ENCODE results near the gene MYH4.

Gene MYH4

GRCh38 chr17:10516638-10517037, 47.3 kb upstream of the MYH4 start:
- TF ChIP-seq ZNF10 (tag by site-specific recombination; IDR thresholded peaks at IDR 0.05), result no peak
- TF ChIP-seq, protein P1, sequence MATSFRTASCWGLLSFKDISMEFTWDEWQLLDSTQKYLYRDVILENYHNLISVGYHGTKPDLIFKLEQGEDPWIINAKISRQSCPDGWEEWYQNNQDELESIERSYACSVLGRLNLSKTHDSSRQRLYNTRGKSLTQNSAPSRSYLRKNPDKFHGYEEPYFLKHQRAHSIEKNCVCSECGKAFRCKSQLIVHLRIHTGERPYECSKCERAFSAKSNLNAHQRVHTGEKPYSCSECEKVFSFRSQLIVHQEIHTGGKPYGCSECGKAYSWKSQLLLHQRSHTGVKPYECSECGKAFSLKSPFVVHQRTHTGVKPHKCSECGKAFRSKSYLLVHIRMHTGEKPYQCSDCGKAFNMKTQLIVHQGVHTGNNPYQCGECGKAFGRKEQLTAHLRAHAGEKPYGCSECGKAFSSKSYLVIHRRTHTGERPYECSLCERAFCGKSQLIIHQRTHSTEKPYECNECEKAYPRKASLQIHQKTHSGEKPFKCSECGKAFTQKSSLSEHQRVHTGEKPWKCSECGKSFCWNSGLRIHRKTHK (tag by site-specific recombination; IDR thresholded peaks at IDR 0.05), result no peak
- TF ChIP-seq ZBTB48 (tag by site-specific recombination; IDR thresholded peaks at IDR 0.05), result no peak
- TF ChIP-seq, protein P2, sequence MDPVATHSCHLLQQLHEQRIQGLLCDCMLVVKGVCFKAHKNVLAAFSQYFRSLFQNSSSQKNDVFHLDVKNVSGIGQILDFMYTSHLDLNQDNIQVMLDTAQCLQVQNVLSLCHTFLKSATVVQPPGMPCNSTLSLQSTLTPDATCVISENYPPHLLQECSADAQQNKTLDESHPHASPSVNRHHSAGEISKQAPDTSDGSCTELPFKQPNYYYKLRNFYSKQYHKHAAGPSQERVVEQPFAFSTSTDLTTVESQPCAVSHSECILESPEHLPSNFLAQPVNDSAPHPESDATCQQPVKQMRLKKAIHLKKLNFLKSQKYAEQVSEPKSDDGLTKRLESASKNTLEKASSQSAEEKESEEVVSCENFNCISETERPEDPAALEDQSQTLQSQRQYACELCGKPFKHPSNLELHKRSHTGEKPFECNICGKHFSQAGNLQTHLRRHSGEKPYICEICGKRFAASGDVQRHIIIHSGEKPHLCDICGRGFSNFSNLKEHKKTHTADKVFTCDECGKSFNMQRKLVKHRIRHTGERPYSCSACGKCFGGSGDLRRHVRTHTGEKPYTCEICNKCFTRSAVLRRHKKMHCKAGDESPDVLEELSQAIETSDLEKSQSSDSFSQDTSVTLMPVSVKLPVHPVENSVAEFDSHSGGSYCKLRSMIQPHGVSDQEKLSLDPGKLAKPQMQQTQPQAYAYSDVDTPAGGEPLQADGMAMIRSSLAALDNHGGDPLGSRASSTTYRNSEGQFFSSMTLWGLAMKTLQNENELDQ (tag by site-specific recombination; IDR thresholded peaks at IDR 0.05; ENCODE audit: low read depth), result no peak
- ChIA-PET CTCF (interaction anchor here (0.6 kb wide), 1 partner anchor 30 kb away, joined by 3 read pairs; no protein-coding TSS in a partner anchor), POLR2A (no interaction called here)
- no peaks in the 10 kb centered on the region for H3K36me3 ChIP-seq (ENCODE audit: control insufficient read depth in 2 of 2, insufficient read depth in 1 of 2, low read length in 2 of 2)
- no peak overlapping the region for H3K27ac ChIP-seq (ENCODE audit: extremely low read depth, low read depth, low read length)
- H3K9me3 ChIP-seq (ENCODE audit: control insufficient read depth, insufficient read depth, low read depth, low read length), result no peaks in the 10 kb centered on the region
- H3K4me1 ChIP-seq (ENCODE audit: control insufficient read depth, insufficient read depth, low read length), result no peaks in the 10 kb centered on the region
- H3K4me3 ChIP-seq (ENCODE audit: low read depth, low read length), result no peak overlapping the region

DNA sequence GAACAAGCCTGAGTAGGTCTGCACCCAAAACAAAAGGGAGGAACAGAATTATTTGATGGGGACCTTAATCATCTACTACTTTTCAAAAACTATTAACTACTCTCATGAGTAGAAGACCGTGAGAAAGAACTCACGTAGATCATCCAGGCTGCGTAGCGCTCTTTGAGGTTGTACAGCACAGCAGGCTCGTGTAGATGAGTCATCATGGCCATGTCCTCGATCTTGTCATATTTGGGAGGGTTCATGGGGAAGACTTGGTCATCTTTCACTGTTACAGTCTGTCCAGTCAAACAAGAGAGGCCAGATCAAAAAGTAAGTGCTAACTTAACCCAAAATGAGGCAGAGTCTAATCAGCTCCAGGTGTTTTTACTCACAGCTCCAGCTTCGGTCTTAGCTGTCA, 46.7 kb upstream of the MYH4 start:
- H3K36me3 ChIP-seq (ENCODE audit: control insufficient read depth in 2 of 2, insufficient read depth in 1 of 2, low read length in 2 of 2), result no peaks in the 10 kb centered on the region
- POLR2A ChIA-PET, result no interaction called here
- H3K27ac ChIP-seq (ENCODE audit: extremely low read depth, low read depth, low read length), result no peak overlapping the region
- CTCF ChIA-PET, result no interaction called here
- no peak for TF ChIP-seq ZNF354C (tag by site-specific recombination; IDR thresholded peaks at IDR 0.05; ENCODE audit: borderline replicate concordance, low read depth)
- no peak for TF ChIP-seq HOXD13 (CRISPR knock-in tag; IDR thresholded peaks at IDR 0.05; ENCODE audit: borderline replicate concordance)
- TF ChIP-seq ZBTB17 (tag by site-specific recombination; IDR thresholded peaks at IDR 0.05), result no peak
- TF ChIP-seq ZSCAN16 (tag by site-specific recombination; IDR thresholded peaks at IDR 0.05), result no peak
- TF ChIP-seq ELK4 (IDR thresholded peaks at IDR 0.05; ENCODE audit: borderline replicate concordance, low read depth, low read length), result no peak
- TF ChIP-seq ZNF398 (tag by site-specific recombination; IDR thresholded peaks at IDR 0.05), result no peak
- TF ChIP-seq ZNF843 (tag by site-specific recombination; IDR thresholded peaks at IDR 0.05), result no peak
- TF ChIP-seq SETDB1 (IDR thresholded peaks at IDR 0.05; ENCODE audit: insufficient read length, low read length), result no peak
- no peak for TF ChIP-seq ZNF449 (tag by site-specific recombination; IDR thresholded peaks at IDR 0.05)
- no peaks in the 10 kb centered on the region for H3K4me1 ChIP-seq (ENCODE audit: control insufficient read depth, insufficient read depth, low read length)
- H3K4me3 ChIP-seq (ENCODE audit: low read depth, low read length), result no peak overlapping the region
- H3K9me3 ChIP-seq (ENCODE audit: control insufficient read depth, insufficient read depth, low read depth, low read length), result no peaks in the 10 kb centered on the region
